HCT116 (cell line): ENCODE data around the gene FNBP1. TPM values are rescaled to one million over a fixed set of nuclear protein-coding genes. Genes with fewer than 3 reads are reported as not detected.

ENCODE experiments used
- ATAC-seq: fragments of 200-7000 bp; cut with Tn5 transposase; 2 replicates; pipeline ENCODE4 v1.9.1; 2020; ENCODE audit warnings: mild to moderate bottlenecking, moderate library complexity
- BruUV-seq: library from RNA; stranded (reverse); fragments of 400-500 nt; replicated peaks from 2 replicates; lab custom pipeline; 2021; lab: Mats Ljungman, UMichigan
- CTCF ChIA-PET: fragments of 300-600 bp; sonication (Branson Sonifier 250); formaldehyde crosslinking; loops from one replicate; lab custom pipeline; 2021; ENCODE audit warnings: antibody characterized with exemption; lab: Charles Lee
- POLR2A ChIA-PET: fragments of 300-600, 350-600 bp; sonication (Branson Sonifier 250); formaldehyde crosslinking; loops from one replicate; lab custom pipeline; 2021; ENCODE audit warnings: antibody characterized with exemption; lab: Charles Lee
- RAD21 ChIA-PET, 2 experiments: fragments of 300-600 bp; sonication (Branson Sonifier 250); formaldehyde crosslinking; loops; one replicate each; lab custom pipeline; 2023; ENCODE audit warnings: low total read pairs in 2 of 2; ENCODE audit not compliant: uncharacterized antibody in 2 of 2, unreplicated experiment in 2 of 2, low non-redundant PET in 1 of 2; lab: Charles Lee
- DNase-seq: peaks from one replicate; pipeline ENCODE4 v3.0.0-alpha.2; 2010; ENCODE audit warnings: low read depth, low spot score
- H2AFZ ChIP-seq: fragments of 200-600 bp; shearing (Covaris generic), sonication (generic); 2 replicates; pipeline ENCODE4 v1.6.1; 2017; ENCODE audit warnings: low read depth, mixed run types, mixed read lengths, antibody characterized with exemption, low read length; ENCODE audit not compliant: poor library complexity, severe bottlenecking
- H3K27ac ChIP-seq: 2 replicates; pipeline ENCODE4 v1.5.1; 2012; ENCODE audit warnings: low read depth, low read length
- H3K27me3 ChIP-seq: fragments of 200-600 bp; sonication (generic); 2 replicates; pipeline ENCODE4 v1.6.1; 2016; ENCODE audit warnings: mixed run types, low read length, mixed read lengths; ENCODE audit not compliant: insufficient read depth
- H3K36me3 ChIP-seq, 2 experiments: fragments of 200-500 bp in 1 of 2; fragments of 200-600 bp in 1 of 2; sonication (Bioruptor generic) in 1 of 2; sonication (generic) in 1 of 2; 2 replicates each; pipeline versions ENCODE4 v1.5.1 to v1.6.1; 2014 to 2016; ENCODE audit warnings: low read length in 2 of 2, inconsistent platforms in 1 of 2, mixed read lengths in 1 of 2, mixed run types in 1 of 2; ENCODE audit not compliant: insufficient read depth in 2 of 2, control insufficient read depth in 1 of 2
- H3K4me1 ChIP-seq, 2 experiments: fragments of 200-600 bp in 1 of 2; sonication (generic) in 1 of 2; 2 replicates each; pipeline versions ENCODE4 v1.5.1 to v1.6.1; 2012 to 2017; ENCODE audit warnings: low read length in 2 of 2, inconsistent platforms in 1 of 2, mild to moderate bottlenecking in 1 of 2, mixed read lengths in 1 of 2, mixed run types in 1 of 2, moderate library complexity in 1 of 2; ENCODE audit not compliant: insufficient read depth in 2 of 2, control insufficient read depth in 1 of 2
- H3K4me2 ChIP-seq: fragments of 200-600 bp; sonication (generic); 2 replicates; pipeline ENCODE4 v1.6.1; 2017; ENCODE audit warnings: mixed run types, low read length, mixed read lengths
- H3K4me3 ChIP-seq, 2 experiments: fragments of 200-600 bp in 1 of 2; sonication (generic) in 1 of 2; replicated peaks in 1 of 2; 2 replicates each; pipeline ENCODE4 v1.5.1; 2011 to 2016; ENCODE audit warnings: low read length in 2 of 2, control low read depth in 1 of 2, low read depth in 1 of 2, mild to moderate bottlenecking in 1 of 2, mixed read lengths in 1 of 2, mixed run types in 1 of 2
- H3K79me2 ChIP-seq: fragments of 200-600 bp; sonication (generic); 2 replicates; pipeline ENCODE4 v1.6.1; 2017; ENCODE audit warnings: mild to moderate bottlenecking, mixed run types, low read length, moderate library complexity, mixed read lengths; ENCODE audit not compliant: insufficient read depth
- H3K9ac ChIP-seq: fragments of 200-600 bp; sonication (generic); 2 replicates; pipeline ENCODE4 v1.6.1; 2016; ENCODE audit warnings: low read length, mixed read lengths
- H3K9me2 ChIP-seq: fragments of 200-600 bp; sonication (generic), shearing (Covaris generic); 2 replicates; pipeline ENCODE4 v1.6.1; 2017; ENCODE audit warnings: mixed run types, mild to moderate bottlenecking, moderate library complexity; ENCODE audit not compliant: insufficient read depth
- H3K9me3 ChIP-seq, 2 experiments: fragments of 200-500 bp in 1 of 2; fragments of 200-600 bp in 1 of 2; sonication (Bioruptor generic) in 1 of 2; sonication (generic) in 1 of 2; 2 replicates each; pipeline ENCODE4 v1.6.1; 2014 to 2017; ENCODE audit warnings: low read length in 2 of 2, mixed read lengths in 2 of 2, inconsistent platforms in 1 of 2, low read depth in 1 of 2, mild to moderate bottlenecking in 1 of 2, mixed run types in 1 of 2, moderate library complexity in 1 of 2; ENCODE audit not compliant: control insufficient read depth in 1 of 2, insufficient read depth in 1 of 2
- H4K20me1 ChIP-seq: fragments of 200-600 bp; sonication (generic), shearing (Covaris generic); 2 replicates; pipeline ENCODE4 v1.6.1; 2017; ENCODE audit warnings: mixed run types, mild to moderate bottlenecking, moderate library complexity; ENCODE audit not compliant: insufficient read depth
- ATF3 ChIP-seq: IDR thresholded peaks from 2 replicates; pipeline ENCODE4 v1.6.1; 2012
- CBX3 ChIP-seq: IDR thresholded peaks from 2 replicates; pipeline ENCODE4 v1.6.1; 2012; ENCODE audit warnings: low read depth
- CEBPB ChIP-seq: IDR thresholded peaks from 2 replicates; pipeline ENCODE4 v1.6.1; 2012; ENCODE audit warnings: low read depth
- EGR1 ChIP-seq: IDR thresholded peaks from 2 replicates; pipeline ENCODE4 v1.6.1; 2012; ENCODE audit warnings: low read depth
- ELF1 ChIP-seq: IDR thresholded peaks from 2 replicates; pipeline ENCODE4 v1.6.1; 2012; ENCODE audit warnings: low read depth, borderline replicate concordance
- EZH2 ChIP-seq: fragments of 200-600 bp; sonication (generic); IDR thresholded peaks from 2 replicates; pipeline ENCODE4 v1.6.1; 2017; ENCODE audit warnings: antibody characterized with exemption, mixed run types
- EZH2phosphoT487 ChIP-seq: fragments of 200-600 bp; IDR thresholded peaks from 2 replicates; pipeline ENCODE4 v1.6.1; 2018; ENCODE audit warnings: antibody characterized with exemption, borderline replicate concordance
- JUND ChIP-seq: IDR thresholded peaks from 2 replicates; pipeline ENCODE4 v1.6.1; 2012
- MAX ChIP-seq: IDR thresholded peaks from 2 replicates; pipeline ENCODE4 v1.6.1; 2012
- POLR2A ChIP-seq: IDR thresholded peaks from 2 replicates; pipeline ENCODE4 v1.7.0; 2011; ENCODE audit warnings: borderline replicate concordance; ENCODE audit not compliant: insufficient read depth, insufficient read length; ENCODE audit errors: extremely low read depth
- POLR2AphosphoS5 ChIP-seq: IDR thresholded peaks from 2 replicates; pipeline ENCODE4 v1.6.1; 2011; ENCODE audit warnings: mild to moderate bottlenecking, low read depth, low read length, moderate library complexity
- RAD21 ChIP-seq: IDR thresholded peaks from 2 replicates; pipeline ENCODE4 v1.6.1; 2012; ENCODE audit warnings: low read depth, mild to moderate bottlenecking
- SIN3A ChIP-seq: IDR thresholded peaks from 2 replicates; pipeline ENCODE4 v1.6.1; 2012; ENCODE audit warnings: low read depth
- SRF ChIP-seq: IDR thresholded peaks from 2 replicates; pipeline ENCODE4 v1.6.1; 2012; ENCODE audit warnings: low read depth
- TCF7L2 ChIP-seq: IDR thresholded peaks from 2 replicates; pipeline ENCODE4 v1.7.0; 2011; ENCODE audit warnings: borderline replicate concordance, inconsistent platforms; ENCODE audit not compliant: insufficient read depth, insufficient read length; ENCODE audit errors: extremely low read depth
- YY1 ChIP-seq: IDR thresholded peaks from 2 replicates; pipeline ENCODE4 v1.6.1; 2011; ENCODE audit warnings: low read length, low read depth, moderate library complexity, mild to moderate bottlenecking; ENCODE audit not compliant: insufficient replicate concordance; ENCODE audit errors: extremely low read depth
- ZNF274 ChIP-seq: fragments of 200-500 bp; sonication (Bioruptor generic); IDR thresholded peaks from 2 replicates; pipeline ENCODE4 v1.6.1; 2014; ENCODE audit warnings: mild to moderate bottlenecking, low read depth, low read length, inconsistent platforms
- intact Hi-C: fragments of 100-400 bp; cut with micrococcal nuclease; formaldehyde crosslinking; loops from 2 replicates; pipeline ENCODE4 v1.10.0; 2022
- total RNA-seq: library from RNA; stranded (reverse); gene quantifications from one replicate; pipeline ENCODE4 v1.2.1, GENCODE V29; 2021; ENCODE audit not compliant: unreplicated experiment
- TF ChIP-seq, protein P1 (sequence below): IDR thresholded peaks from 2 replicates; pipeline ENCODE4 v1.6.1; 2012; ENCODE audit warnings: low read depth
- TF ChIP-seq, protein P2 (sequence below), 3 experiments: fragments of 200-600 bp in 1 of 3; sonication (generic) in 1 of 3; IDR thresholded peaks in 2 of 3; conservative IDR thresholded peaks in 1 of 3; 2 replicates each; pipeline ENCODE4 v1.5.1; 2012 to 2017; ENCODE audit warnings: low read depth in 2 of 3, low read length in 2 of 3, antibody characterized with exemption in 1 of 3, borderline replicate concordance in 1 of 3, control low read depth in 1 of 3, mild to moderate bottlenecking in 1 of 3, mixed read lengths in 1 of 3, mixed run types in 1 of 3, moderate library complexity in 1 of 3; ENCODE audit not compliant: insufficient read depth in 1 of 3

FNBP1 gene
- total RNA-seq, 1 experiment from 2014 or later, result 25.0 TPM

DNA sequence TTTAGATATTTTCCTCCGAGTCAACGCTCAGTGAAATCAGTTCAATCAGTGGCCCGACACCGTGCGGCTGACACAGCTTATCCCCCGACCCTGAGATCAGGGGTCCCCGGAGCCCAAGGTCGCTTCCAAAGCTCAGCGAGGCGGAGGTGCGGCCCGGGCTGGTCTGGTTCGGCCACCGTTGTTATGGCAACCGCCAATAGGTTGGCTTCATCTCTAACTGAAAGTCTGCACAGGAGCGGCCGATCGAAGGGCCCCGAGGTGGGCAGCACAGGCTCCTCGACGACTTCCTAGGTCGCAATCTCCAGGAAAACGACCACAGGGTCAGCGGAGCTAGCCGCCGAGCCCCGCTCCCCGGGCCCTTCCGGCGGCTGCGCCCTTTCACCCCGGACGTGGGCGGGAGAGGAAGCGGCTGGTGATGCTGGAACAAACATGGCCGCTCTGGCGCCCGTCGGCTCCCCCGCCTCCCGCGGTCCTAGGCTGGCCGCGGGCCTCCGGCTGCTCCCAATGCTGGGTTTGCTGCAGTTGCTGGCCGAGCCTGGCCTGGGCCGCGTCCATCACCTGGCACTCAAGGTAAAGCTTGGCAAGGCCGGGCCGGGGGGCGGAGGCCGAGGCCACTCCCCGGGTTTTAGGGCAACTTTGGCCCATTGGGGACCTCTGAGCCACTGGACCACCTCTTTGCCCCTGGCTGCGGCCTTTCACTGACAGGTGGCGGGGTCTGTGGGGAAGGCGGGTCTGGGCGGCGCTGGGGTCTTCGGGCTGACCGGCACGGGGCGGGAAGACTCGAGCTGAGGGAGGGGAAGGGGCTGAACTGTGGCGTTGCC is 10.7 kb upstream of the FNBP1 start, which contains the start of gene GPR107:
GPR107 (plus strand) TSS at position 403 of the 821 bp plus-strand sequence; CDS start at position 430, 27 bp downstream.
- Histone ChIP-seq H3K4me1 (peaks cover 13 to 14% of the 10 kb centered on the region in 2 experiments), H3K27me3 (no peaks in the 10 kb centered on the region), H3K9me3 (no peaks in the 10 kb centered on the region), H3K4me3 (peak within 1 kb of the TSS; percentile 76 to 99), H2AFZ (peak within 1 kb of the TSS; percentile 18), H3K9ac (peak within 1 kb of the TSS; percentile 83), H3K4me2 (peak within 1 kb of the TSS; percentile 93), H3K9me2 (no peaks in the 10 kb centered on the region), H3K79me2 (peaks cover 32% of the 10 kb centered on the region), H3K36me3 (no peaks in the 10 kb centered on the region), H4K20me1 (no peaks in the 10 kb centered on the region), H3K27ac (peak within 1 kb of the TSS; percentile 69)
- POLR2A ChIA-PET, result interaction anchor here (1.0 to 1.7 kb wide), 5 partner anchors 9 to 21 kb away, joined by 3 to 7 read pairs (median 3); partner anchors contain the start of gene FNBP1
- DNase-seq, result peak; percentile 27
- BruUV-seq, result no TSS peak
- peak; percentile 93 for ATAC-seq
- intact Hi-C loops, result no loop called here
- CTCF ChIA-PET, result interaction anchor here (1.2 kb wide), 1 partner anchor 11 kb away, joined by 3 read pairs; the partner anchor contains the start of gene FNBP1
- RAD21 ChIA-PET, result no interaction called here
- TF ChIP-seq EGR1, result peak; percentile 98
- no peak for TF ChIP-seq CEBPB
- peak; percentile 58 for TF ChIP-seq ELF1
- peak; percentile 50; the same call in 1 of the 2 replicates for TF ChIP-seq SIN3A
- TF ChIP-seq ATF3, result no peak
- TF ChIP-seq, protein P1, sequence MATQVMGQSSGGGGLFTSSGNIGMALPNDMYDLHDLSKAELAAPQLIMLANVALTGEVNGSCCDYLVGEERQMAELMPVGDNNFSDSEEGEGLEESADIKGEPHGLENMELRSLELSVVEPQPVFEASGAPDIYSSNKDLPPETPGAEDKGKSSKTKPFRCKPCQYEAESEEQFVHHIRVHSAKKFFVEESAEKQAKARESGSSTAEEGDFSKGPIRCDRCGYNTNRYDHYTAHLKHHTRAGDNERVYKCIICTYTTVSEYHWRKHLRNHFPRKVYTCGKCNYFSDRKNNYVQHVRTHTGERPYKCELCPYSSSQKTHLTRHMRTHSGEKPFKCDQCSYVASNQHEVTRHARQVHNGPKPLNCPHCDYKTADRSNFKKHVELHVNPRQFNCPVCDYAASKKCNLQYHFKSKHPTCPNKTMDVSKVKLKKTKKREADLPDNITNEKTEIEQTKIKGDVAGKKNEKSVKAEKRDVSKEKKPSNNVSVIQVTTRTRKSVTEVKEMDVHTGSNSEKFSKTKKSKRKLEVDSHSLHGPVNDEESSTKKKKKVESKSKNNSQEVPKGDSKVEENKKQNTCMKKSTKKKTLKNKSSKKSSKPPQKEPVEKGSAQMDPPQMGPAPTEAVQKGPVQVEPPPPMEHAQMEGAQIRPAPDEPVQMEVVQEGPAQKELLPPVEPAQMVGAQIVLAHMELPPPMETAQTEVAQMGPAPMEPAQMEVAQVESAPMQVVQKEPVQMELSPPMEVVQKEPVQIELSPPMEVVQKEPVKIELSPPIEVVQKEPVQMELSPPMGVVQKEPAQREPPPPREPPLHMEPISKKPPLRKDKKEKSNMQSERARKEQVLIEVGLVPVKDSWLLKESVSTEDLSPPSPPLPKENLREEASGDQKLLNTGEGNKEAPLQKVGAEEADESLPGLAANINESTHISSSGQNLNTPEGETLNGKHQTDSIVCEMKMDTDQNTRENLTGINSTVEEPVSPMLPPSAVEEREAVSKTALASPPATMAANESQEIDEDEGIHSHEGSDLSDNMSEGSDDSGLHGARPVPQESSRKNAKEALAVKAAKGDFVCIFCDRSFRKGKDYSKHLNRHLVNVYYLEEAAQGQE, result no peak
- no peak for TF ChIP-seq ZNF274
- no peak for TF ChIP-seq JUND
- peak; percentile 20 for TF ChIP-seq TCF7L2
- peak; percentile 95 for TF ChIP-seq YY1
- TF ChIP-seq EZH2phosphoT487, result no peak
- TF ChIP-seq, protein P2, sequence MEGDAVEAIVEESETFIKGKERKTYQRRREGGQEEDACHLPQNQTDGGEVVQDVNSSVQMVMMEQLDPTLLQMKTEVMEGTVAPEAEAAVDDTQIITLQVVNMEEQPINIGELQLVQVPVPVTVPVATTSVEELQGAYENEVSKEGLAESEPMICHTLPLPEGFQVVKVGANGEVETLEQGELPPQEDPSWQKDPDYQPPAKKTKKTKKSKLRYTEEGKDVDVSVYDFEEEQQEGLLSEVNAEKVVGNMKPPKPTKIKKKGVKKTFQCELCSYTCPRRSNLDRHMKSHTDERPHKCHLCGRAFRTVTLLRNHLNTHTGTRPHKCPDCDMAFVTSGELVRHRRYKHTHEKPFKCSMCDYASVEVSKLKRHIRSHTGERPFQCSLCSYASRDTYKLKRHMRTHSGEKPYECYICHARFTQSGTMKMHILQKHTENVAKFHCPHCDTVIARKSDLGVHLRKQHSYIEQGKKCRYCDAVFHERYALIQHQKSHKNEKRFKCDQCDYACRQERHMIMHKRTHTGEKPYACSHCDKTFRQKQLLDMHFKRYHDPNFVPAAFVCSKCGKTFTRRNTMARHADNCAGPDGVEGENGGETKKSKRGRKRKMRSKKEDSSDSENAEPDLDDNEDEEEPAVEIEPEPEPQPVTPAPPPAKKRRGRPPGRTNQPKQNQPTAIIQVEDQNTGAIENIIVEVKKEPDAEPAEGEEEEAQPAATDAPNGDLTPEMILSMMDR (IDR thresholded peaks at IDR 0.05 in 2 of 3, conservative IDR thresholded peaks at IDR 0.05 in 1 of 3; ENCODE audit: borderline replicate concordance in 1 of 3, insufficient read depth in 1 of 3, low read depth in 2 of 3, low read length in 2 of 3), result no peak
- 0 out of 2 replicates have a peak, but pooled peaks have one; percentile 9 for TF ChIP-seq MAX
- TF ChIP-seq RAD21, result no peak; the same call in 1 of the 2 replicates
- peak; percentile 58 for TF ChIP-seq POLR2A
- TF ChIP-seq CBX3, result no peak
- peak; percentile 93 for TF ChIP-seq POLR2AphosphoS5
- no peak for TF ChIP-seq EZH2
- TF ChIP-seq SRF, result no peak
